Smooth muscle cell (in vitro differentiated cells): ENCODE measurements around the gene HK1. TPM values are rescaled to one million over a fixed set of nuclear protein-coding genes. Genes with fewer than 3 reads are reported as not detected.

Source experiments
- DNase-seq: peaks from one replicate; lab custom pipeline; 2025; ENCODE audit not compliant: unreplicated experiment; lab: John Stamatoyannopoulos, UW
- H2AFZ ChIP-seq: fragments of 200-600 bp; sonication (generic); 2 replicates; pipeline ENCODE4 v1.6.0; 2016; ENCODE audit warnings: antibody characterized with exemption, low read depth, mild to moderate bottlenecking
- H3F3A ChIP-seq: fragments of 200-600 bp; sonication (generic); 2 replicates; pipeline ENCODE4 v1.6.0; 2017; ENCODE audit warnings: antibody characterized with exemption, low read depth
- H3K27ac ChIP-seq: fragments of 200-600 bp; sonication (generic); 2 replicates; pipeline ENCODE4 v1.5.1; 2016; ENCODE audit warnings: low read depth, mild to moderate bottlenecking
- H3K27me3 ChIP-seq: fragments of 200-600 bp; sonication (generic); 2 replicates; pipeline ENCODE4 v1.6.1; 2016; ENCODE audit warnings: low read depth, mild to moderate bottlenecking
- H3K36me3 ChIP-seq: fragments of 200-600 bp; sonication (generic); 2 replicates; pipeline ENCODE4 v1.5.1; 2016; ENCODE audit warnings: low read depth
- H3K4me1 ChIP-seq: fragments of 200-600 bp; sonication (generic); 2 replicates; pipeline ENCODE4 v1.5.1; 2016; ENCODE audit warnings: low read depth
- H3K4me2 ChIP-seq: fragments of 200-600 bp; sonication (generic); 2 replicates; pipeline ENCODE4 v1.6.0; 2016; ENCODE audit warnings: mild to moderate bottlenecking
- H3K4me3 ChIP-seq: fragments of 200-600 bp; sonication (generic); 2 replicates; pipeline ENCODE4 v1.5.1; 2016; ENCODE audit warnings: mild to moderate bottlenecking
- H3K79me2 ChIP-seq: fragments of 200-600 bp; sonication (generic); 2 replicates; pipeline ENCODE4 v1.6.0; 2016; ENCODE audit warnings: low read depth, mild to moderate bottlenecking
- H3K9ac ChIP-seq: fragments of 200-600 bp; sonication (generic); 2 replicates; pipeline ENCODE4 v1.6.0; 2016; ENCODE audit warnings: low read depth
- H3K9me3 ChIP-seq: fragments of 200-600 bp; sonication (generic); replicated peaks from 2 replicates; pipeline ENCODE4 v1.5.1; 2016; ENCODE audit warnings: low read depth
- H4K20me1 ChIP-seq: fragments of 200-600 bp; sonication (generic); 2 replicates; pipeline ENCODE4 v1.6.0; 2016; ENCODE audit warnings: low read depth
- WGBS: methylation state at CpG from one replicate; pipeline ENCODE4 v1.1.7; 2016; ENCODE audit warnings: low lambda C conversion rate; 5-methylcytosine and 5-hydroxymethylcytosine counted together
- polyA plus RNA-seq: library from polyadenylated mRNA; unstranded; fragments of >200 nt; fragmentation: Nextera tagmentation; extraction: Ambion mirVana; gene quantifications from 2 replicates; pipeline ENCODE4 v1.2.1, GENCODE V29; 2016
- total RNA-seq: library from RNA; depleted of rRNA; stranded (reverse); fragments of >200 nt; gene quantifications from 2 replicates; pipeline ENCODE4 v1.2.3, GENCODE V29; 2014
- TF ChIP-seq, protein P1 (sequence below): fragments of 200-600 bp; sonication (generic); IDR thresholded peaks from 2 replicates; pipeline ENCODE4 v1.5.1; 2017; ENCODE audit warnings: borderline replicate concordance, mild to moderate bottlenecking, antibody characterized with exemption; ENCODE audit not compliant: insufficient read depth, poor library complexity, severe bottlenecking

HK1 gene
- total and polyA plus RNA-seq, 2 experiments from 2014 or later = 62.7 to 123 TPM

DNA sequence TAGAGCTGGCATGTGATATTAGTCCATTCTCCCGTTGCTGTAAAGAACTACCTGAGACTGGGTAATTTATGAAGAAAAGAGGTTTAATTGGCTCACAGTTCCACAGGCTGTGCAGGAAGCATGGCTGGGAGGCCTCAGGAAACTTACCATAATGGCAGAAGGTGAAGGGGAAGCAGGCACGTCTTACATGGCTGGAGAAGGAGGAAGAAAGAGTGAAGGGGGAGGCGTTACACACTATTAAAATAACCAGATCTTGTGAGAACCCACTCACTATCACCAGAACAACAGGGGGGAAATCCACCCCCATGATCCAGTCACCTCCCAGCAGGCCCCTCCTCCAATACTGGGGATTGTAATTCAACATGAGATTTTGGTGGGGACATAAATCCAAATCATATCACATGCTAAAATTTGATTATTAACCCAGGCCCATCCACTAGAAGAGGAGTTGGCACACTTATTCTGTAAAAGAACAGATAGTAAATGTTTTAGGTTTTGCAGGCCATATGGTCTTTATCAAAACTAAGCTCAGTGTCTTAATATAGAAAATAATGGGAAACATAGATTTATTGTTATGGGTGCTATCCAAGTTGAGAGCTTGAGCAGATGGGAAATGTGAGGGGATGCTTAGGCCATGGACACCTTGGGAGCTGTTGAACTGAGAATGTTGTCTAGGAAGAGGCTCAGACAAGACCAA lies 18.6 kb upstream of the HK1 start:
- Histone ChIP-seq H2AFZ (no peak overlapping the region), H3K4me1 (no peaks in the 10 kb centered on the region), H3K4me3 (no peak overlapping the region), H3K9ac (no peak overlapping the region), H3K9me3 (no peaks in the 10 kb centered on the region), H3K79me2 (no peaks in the 10 kb centered on the region), H3K27me3 (no peaks in the 10 kb centered on the region), H3K36me3 (no peaks in the 10 kb centered on the region), H3F3A (no peaks in the 10 kb centered on the region), H4K20me1 (no peaks in the 10 kb centered on the region), H3K27ac (no peak overlapping the region), H3K4me2 (no peak overlapping the region)
- no peak for DNase-seq
- 98% methylated on average over 3 of the region's 3 CpGs for WGBS
- TF ChIP-seq, protein P1, sequence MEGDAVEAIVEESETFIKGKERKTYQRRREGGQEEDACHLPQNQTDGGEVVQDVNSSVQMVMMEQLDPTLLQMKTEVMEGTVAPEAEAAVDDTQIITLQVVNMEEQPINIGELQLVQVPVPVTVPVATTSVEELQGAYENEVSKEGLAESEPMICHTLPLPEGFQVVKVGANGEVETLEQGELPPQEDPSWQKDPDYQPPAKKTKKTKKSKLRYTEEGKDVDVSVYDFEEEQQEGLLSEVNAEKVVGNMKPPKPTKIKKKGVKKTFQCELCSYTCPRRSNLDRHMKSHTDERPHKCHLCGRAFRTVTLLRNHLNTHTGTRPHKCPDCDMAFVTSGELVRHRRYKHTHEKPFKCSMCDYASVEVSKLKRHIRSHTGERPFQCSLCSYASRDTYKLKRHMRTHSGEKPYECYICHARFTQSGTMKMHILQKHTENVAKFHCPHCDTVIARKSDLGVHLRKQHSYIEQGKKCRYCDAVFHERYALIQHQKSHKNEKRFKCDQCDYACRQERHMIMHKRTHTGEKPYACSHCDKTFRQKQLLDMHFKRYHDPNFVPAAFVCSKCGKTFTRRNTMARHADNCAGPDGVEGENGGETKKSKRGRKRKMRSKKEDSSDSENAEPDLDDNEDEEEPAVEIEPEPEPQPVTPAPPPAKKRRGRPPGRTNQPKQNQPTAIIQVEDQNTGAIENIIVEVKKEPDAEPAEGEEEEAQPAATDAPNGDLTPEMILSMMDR = no peak

DNA sequence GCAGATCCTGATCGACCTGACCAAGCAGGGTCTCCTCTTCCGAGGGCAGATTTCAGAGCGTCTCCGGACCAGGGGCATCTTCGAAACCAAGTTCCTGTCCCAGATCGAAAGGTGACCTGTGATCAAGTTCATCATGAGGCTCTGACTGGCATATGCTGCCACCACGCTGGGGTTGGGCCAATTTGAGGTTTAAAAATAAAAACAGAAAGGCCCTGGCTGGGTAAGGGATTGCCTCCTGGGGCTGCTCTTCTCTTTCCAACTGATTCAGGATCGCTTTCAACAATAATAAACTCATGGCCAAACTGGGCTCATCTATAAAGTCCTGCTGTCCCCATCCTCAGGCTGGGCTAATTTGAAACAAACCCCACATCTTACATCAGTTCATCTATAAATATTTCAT lies 17.1 kb upstream of the HK1 start:
- H3K4me1 ChIP-seq = no peaks in the 10 kb centered on the region
- no peaks in the 10 kb centered on the region for H3K36me3 ChIP-seq
- no peak overlapping the region for H3K4me3 ChIP-seq
- no peak overlapping the region for H3K4me2 ChIP-seq
- H3K27me3 ChIP-seq = no peaks in the 10 kb centered on the region
- no peak overlapping the region for H3K9ac ChIP-seq
- no peaks in the 10 kb centered on the region for H4K20me1 ChIP-seq
- H3K27ac ChIP-seq = no peak overlapping the region
- DNase-seq = no peak
- no peaks in the 10 kb centered on the region for H3K9me3 ChIP-seq
- TF ChIP-seq, protein P1 = no peak
- WGBS = 96% methylated on average over 8 of the region's 8 CpGs
- no peaks in the 10 kb centered on the region for H3F3A ChIP-seq
- no peak overlapping the region for H2AFZ ChIP-seq
- H3K79me2 ChIP-seq = no peaks in the 10 kb centered on the region

DNA sequence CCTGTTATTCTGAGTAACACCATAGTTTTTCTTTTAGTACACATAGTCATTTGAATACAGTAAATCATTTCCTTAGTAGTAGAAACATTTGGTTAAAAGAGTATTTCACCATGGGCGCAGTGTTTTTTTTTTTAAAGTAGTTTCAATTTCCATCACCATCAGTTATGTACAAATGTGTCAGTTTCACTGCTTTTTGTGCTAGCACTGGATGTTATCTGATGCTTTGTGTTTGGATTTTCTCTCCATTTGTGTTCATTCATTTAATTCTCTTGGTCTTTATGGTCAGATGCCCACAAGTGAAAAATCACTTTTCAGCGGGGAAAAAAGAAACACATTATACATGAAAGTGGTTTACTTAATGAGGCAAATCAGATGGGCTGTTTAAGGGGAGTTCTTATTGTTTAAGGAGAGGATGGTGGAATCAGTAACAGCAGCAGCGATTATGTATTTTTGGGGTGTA lies 16.0 kb upstream of the HK1 start:
- H3K4me3 ChIP-seq = no peak overlapping the region
- 95% methylated on average over 3 of the region's 3 CpGs for WGBS
- H3K9ac ChIP-seq = no peak overlapping the region
- DNase-seq = no peak
- H2AFZ ChIP-seq = no peak overlapping the region
- no peaks in the 10 kb centered on the region for H3F3A ChIP-seq
- H3K79me2 ChIP-seq = no peaks in the 10 kb centered on the region
- H3K27ac ChIP-seq = no peak overlapping the region
- TF ChIP-seq, protein P1 = no peak
- H3K27me3 ChIP-seq = no peaks in the 10 kb centered on the region
- no peaks in the 10 kb centered on the region for H3K9me3 ChIP-seq
- H3K4me2 ChIP-seq = no peak overlapping the region
- H3K4me1 ChIP-seq = no peaks in the 10 kb centered on the region
- no peaks in the 10 kb centered on the region for H4K20me1 ChIP-seq
- no peaks in the 10 kb centered on the region for H3K36me3 ChIP-seq

DNA sequence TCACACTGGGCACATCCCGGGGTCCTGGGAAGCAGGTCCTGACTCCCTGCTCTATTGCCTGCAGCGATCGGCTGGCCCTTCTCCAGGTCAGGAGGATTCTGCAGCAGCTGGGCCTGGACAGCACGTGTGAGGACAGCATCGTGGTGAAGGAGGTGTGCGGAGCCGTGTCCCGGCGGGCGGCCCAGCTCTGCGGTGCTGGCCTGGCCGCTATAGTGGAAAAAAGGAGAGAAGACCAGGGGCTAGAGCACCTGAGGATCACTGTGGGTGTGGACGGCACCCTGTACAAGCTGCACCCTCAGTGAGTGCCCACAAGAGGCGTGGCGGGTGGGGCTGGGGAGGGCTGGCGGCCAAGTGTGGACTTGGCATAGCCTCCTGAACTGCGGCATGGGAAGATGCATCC lies 12.8 kb upstream of the HK1 start:
- H3K4me3 ChIP-seq = no peak overlapping the region
- no peak overlapping the region for H3K4me2 ChIP-seq
- WGBS = 94% methylated on average over 17 of the region's 17 CpGs
- TF ChIP-seq, protein P1 = no peak
- no peaks in the 10 kb centered on the region for H3K79me2 ChIP-seq
- DNase-seq = no peak
- H3K9ac ChIP-seq = no peak overlapping the region
- no peaks in the 10 kb centered on the region for H4K20me1 ChIP-seq
- H3K27ac ChIP-seq = no peak overlapping the region
- no peaks in the 10 kb centered on the region for H3K27me3 ChIP-seq
- H3F3A ChIP-seq = no peaks in the 10 kb centered on the region
- H2AFZ ChIP-seq = no peak overlapping the region
- H3K4me1 ChIP-seq = no peaks in the 10 kb centered on the region
- no peaks in the 10 kb centered on the region for H3K9me3 ChIP-seq
- H3K36me3 ChIP-seq = no peaks in the 10 kb centered on the region
